Fibroblast of upper back skin (primary cell): Measurements from ENCODE around the gene PAFAH1B1.
"Not testable (repeated sequence)": the region's sequence is repeated elsewhere in the genome, so short reads cannot be mapped to it uniquely, and the experiment has no call there.

Experiments
- DNase-seq: peaks from one replicate; pipeline ENCODE4 v3.0.0-alpha.2; 2013

The PAFAH1B1 gene

GRCh38 chr17:2594722-2595599 lies 1.5 kb downstream of the PAFAH1B1 start:
- no peak for DNase-seq

DNA sequence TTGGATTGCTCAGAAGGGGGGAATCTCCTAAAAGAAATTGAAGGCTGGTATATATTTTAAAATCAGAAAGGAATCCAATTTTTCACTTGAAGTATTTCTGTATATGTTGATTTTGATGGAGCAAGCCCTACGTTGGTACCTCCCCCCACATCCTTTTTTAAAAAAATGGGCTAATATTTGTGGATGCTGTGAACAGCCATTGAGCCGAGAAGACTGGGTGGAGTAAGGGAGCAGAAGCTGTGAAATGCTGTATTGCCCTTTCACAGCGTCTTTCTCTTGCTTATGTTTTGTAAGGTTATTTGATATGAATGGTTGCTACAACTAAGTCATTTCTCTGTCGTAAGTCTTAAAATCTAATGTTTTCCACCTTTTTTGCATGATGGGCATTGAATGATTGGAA lies 2.3 kb downstream of the PAFAH1B1 start:
- DNase-seq, result no peak

GRCh38 chr17:2598166-2598565 lies 4.7 kb downstream of the PAFAH1B1 start:
- DNase-seq, result peak; percentile 64

- DNase-seq, result no peak
Observed at GRCh38 chr17:2602597-2603017, 9.2 kb downstream of the PAFAH1B1 start.

- DNase-seq, result no peak
Observed at GRCh38 chr17:2608350-2608913, 15.0 kb downstream of the PAFAH1B1 start.

DNA sequence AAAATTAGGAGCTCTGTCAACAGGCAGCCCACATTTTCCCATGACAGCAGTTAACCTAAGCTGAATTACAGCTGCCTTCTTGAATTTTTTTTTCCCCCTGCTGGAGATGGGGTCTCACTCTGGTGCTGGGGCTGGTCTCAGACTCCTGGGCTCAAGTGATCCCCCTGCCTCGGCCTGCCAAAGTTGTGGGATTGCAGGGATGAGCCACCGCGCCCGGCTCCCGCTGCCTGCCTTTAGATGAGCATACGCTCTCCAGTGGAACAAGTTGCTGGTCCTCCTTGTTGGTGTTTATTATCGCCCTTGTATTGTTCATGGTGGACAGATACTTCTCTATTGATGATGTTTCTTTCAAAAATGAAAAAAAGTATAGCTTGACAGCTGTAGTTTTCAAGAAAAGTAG lies 15.6 kb downstream of the PAFAH1B1 start:
- DNase-seq, result no peak

DNA sequence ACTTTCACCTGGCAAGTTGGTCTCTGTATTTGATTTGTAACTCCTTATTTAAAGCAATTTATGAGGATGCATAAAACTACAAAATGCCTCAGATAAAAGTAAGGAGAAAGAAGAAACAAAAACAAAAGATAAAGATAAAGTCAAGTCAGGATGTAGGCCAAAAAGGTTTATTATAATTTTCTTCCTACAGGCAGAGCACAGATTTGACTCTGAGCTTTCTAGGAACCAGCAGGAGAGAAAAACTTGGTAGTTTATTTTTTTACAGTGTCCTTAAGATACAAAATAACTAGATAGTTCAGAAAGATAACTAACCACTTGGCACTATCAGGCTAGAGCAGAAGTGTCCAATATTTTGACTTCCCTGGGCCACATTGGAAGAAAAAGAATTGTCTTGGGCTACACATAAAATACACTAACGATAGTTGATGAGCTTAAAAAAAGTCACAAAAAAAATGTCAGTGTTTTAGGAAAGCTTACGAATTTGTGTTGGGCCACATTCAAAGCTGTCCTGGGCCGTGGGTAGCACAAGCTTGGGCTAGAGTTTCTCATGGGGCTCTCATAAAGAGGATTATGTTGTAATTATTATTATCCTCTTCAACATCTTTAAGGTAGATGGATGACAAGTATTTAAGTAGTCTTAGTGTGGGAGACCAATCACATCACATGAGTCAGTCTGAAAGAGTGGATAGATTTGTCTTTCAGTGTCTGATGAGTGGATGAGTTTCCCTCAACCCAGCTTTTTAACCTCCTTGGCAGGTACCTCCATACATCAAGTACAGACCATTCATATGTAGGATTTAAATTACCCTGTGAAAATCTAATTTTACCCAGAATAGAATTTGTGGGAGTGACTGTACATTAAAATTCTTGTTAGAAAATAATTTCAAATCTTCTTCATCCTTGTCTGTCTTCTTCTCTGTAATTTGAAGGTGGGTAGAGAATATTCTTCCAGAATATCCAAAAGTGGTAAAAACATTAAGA lies 17.0 kb downstream of the PAFAH1B1 start:
- no peak for DNase-seq

- DNase-seq, result no peak
Observed at GRCh38 chr17:2611627-2612026, 18.2 kb downstream of the PAFAH1B1 start.

DNA sequence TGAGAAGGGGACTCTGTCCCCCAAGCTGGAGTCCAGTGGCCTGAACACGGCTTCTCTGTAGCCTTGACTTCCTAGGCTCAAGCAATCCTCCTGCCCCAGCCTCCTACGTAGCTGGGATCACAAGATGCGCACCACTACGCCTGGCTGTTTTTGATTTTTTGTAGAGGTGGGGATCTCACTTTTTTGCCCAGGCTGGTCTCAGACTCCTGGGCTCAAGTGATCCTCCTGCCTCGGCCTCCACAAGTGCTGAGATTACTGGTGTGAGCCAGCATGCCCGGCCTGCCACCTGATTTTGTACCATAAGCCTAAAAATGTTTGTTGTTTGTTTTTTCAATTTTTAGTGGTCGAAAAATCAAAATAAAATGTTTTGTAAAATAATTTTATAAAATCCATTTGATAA lies 19.2 kb downstream of the PAFAH1B1 start:
- DNase-seq, result no peak

DNA sequence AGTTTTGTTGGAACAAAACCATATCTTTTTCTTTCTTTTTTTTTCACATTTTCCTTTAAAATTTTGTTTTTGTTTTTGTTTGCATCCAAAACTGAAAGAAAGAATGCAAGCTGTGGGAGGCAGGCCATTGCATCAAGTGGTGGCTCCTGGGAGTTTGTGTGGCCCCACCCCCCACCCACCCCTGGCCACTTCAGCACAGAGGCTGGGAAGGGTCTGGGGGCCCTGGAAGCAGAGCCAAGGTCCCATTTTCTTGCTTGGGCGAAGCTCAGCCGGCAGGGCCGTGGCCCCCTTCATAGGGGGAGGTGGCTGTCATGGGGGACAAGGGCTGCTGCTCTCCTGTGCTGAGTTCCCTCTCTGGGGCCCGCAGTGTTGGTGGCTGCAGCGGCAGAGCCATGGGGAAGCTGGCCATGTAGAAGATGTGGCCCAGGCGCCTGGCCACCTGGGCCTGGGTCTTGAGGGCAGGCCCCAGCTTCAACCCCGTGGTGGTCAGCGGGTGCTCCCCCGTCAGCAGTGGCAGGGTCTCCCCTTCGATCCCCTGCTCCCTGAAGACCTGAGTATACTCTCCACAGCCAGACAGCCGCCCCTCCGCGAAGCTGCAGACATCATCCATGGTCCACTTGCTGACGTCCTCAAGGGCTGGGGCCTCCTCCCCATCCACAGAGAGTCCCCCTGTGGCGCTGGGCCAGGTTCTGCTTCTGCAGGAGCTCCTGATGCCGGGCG lies 19.8 kb downstream of the PAFAH1B1 start:
- DNase-seq, result no peak

DNA sequence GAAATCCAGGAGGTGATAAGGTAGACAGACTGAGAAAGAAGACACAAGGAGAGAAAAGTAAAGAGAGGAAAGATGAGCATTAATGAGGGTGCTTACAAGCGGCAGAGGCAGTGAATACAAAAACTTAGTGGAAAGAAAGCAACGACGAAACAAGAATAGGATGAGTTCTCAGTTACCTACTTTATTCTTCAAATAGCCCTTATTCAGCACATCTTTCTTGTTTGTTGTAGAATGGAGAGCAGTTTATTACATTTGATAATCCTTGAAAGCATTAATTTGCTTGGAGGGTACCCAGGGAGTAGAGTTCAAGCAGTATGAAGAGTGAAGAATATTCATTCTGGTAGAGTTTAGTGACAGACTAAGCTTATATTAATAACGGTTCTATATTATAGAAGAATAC lies 22.4 kb downstream of the PAFAH1B1 start:
- DNase-seq, result no peak

DNA sequence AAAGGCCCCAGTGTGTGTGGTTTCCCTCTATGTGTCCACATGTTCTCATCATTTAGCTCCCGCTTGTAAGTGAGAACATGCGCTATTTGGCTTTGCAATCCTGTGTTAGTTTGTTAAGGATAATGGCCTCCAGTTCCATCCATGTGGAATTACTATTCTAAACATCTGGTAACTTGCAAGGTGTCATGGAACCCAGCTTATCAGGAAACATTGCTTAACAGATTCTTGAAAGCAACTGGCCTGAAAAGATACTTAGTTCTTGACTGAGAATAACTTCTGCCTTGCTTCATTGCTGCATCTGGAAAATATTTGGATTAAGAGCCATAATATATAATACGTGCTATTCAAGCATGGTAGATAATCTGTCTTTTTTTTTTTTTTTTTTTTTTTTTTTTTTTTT lies 27.8 kb downstream of the PAFAH1B1 start:
- no peak for DNase-seq

GRCh38 chr17:2621951-2622405 lies 28.5 kb downstream of the PAFAH1B1 start:
- not testable (repeated sequence) for DNase-seq

DNA sequence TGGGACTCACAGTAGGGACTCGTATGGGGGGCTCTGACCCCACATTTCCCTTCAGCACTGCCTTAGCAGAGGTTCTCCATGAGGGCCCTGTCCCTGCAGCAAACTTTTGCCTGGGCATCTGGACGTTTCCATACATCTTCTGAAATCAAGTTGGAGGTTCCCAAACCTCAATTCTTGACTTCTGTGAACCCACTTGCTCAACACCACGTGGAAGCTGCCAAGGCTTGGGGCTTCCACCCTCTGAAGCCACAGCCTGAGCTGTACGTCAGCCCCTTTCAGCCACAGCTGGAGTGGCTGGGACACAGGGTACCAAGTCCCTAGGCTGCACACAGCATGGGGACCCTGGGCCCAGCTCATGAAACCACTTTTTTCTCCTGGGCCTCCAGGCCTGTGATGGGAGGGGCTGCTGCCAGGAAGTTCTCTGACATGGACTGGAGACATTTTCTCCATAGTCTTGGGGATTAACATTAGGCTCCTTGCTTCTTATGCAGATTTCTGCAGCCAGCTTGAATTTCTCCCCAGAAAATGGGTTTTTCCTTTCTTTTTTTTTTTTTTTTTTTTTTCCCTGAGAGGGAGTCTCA lies 29.4 kb downstream of the PAFAH1B1 start:
- not testable (repeated sequence) for DNase-seq

- no peak for DNase-seq
Observed at GRCh38 chr17:2624292-2624731, 30.9 kb downstream of the PAFAH1B1 start.

DNA sequence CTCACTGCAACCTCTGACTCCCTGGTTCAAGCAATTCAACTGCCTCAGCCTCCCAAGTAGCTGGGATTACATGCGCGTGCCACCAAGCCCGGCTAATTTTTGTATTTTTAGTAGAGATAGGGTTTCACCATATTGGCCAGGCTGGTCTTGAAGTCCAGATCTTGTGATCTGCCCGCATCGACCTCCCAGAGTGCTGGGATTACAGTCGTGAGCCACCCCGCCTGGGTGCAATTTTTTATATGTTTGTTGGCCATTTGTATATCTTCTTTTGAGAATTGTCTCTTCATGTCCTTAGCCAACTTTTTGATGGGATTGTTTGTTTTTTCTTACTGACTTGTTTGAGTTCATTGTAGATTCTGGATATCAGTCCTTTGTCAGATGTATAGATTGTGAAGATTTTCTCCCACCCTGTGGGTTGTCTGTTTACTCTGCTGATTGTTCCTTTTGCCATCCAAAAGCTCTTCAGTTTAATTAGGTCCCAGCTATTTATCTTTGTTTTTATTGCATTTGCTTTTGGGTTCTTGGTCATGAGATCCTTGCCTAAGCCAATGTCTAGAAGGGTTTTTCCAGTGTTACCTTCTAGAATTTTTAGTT lies 33.3 kb downstream of the PAFAH1B1 start:
- DNase-seq, result not testable (repeated sequence)

GRCh38 chr17:2628922-2629321 lies 35.5 kb downstream of the PAFAH1B1 start:
- not testable (repeated sequence) for DNase-seq

DNA sequence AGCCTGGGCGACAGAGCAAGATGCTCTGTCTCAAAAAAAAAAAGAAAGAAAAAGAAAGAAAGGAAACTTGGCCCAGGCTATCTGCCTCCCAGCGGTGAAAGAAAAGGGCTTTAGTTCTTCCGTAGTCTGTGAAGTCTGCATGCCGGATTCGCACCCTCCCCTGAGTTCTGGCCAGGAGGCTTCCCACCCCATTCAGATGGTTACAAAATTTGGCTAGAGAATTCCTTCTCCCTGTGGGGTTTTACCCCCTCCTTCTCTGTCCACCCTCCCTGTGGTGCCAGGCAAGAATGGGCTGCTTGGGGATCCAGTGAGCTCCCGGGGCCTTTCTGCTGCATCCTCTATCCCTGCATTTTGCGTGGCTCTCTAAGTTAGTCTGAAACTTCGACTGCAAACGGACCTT lies 37.8 kb downstream of the PAFAH1B1 start:
- no peak for DNase-seq

DNA sequence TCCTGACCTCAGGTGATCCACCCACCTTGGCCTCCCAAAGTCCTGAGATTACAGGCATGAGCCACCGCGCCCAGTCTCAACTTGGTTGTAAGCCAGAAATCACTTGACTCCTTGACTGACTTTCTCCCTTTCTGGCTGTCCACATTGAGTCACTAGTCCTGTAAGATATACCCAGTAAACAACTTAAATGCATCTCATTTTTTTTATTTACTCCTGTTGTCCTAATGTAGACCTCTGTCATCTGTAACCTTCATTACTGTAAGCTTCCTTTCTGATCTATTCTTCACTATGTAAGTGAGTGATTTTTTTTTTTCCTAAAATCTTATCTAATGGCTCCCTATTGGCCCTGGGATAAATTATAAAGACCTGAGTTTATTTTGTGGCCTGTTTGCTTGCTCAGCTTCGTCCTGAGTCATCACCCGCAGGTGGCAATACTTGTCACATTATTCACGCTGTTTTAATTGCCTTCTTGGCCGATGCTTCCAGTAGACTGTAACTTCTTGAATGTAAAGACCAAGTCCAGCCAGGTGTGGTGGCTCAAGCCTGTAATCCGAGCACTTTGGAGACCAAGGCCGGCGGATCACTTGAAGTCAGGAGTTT lies 41.0 kb downstream of the PAFAH1B1 start:
- peak; percentile 21 for DNase-seq

DNA sequence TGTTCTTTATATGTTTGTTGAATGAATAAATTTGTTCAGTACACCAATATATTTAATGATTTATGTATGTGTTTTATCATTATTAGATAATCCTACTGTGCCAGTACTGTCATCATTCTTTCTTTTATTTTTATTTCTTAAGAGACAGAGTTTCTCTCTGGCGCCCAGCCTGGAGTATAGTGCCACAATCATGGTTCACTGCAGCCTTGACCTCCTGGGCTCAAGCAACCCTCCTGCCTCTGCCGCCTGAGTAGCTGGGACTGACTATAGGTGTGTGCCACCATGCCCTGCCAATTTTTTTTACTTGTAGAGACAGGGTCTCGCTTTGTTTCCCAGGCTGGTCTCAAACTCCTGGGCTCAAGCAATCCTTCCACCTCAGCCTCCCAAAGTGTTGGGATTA lies 41.8 kb downstream of the PAFAH1B1 start:
- no peak for DNase-seq

- DNase-seq, result no peak
Observed at GRCh38 chr17:2635675-2636074, 42.2 kb downstream of the PAFAH1B1 start.
